NCI-H146 (cell line): ENCODE measurements around the gene TXLNB.
A peak's percentile ranks its signal among the peaks of the same experiment; 100 is the strongest.

Source experiments
- DNase-seq: peaks from one replicate; lab custom pipeline; 2025; lab: John Stamatoyannopoulos, UW

TXLNB gene

GRCh38 chr6:139270249-139270648 lies 21.5 kb downstream of the TXLNB start:
- no peak for DNase-seq

GRCh38 chr6:139265512-139266190 lies 26.1 kb downstream of the TXLNB start:
- DNase-seq, result no peak

- DNase-seq, result peak; percentile 83
Observed at GRCh38 chr6:139262519-139263300, 29.1 kb downstream of the TXLNB start.

- DNase-seq, result no peak
Observed at GRCh38 chr6:139257821-139258398, 33.9 kb downstream of the TXLNB start.

- DNase-seq, result no peak
Observed at GRCh38 chr6:139257291-139257690, 34.5 kb downstream of the TXLNB start.

GRCh38 chr6:139256087-139256486 lies 35.7 kb downstream of the TXLNB start:
- no peak for DNase-seq

GRCh38 chr6:139254196-139254595 lies 37.6 kb downstream of the TXLNB start:
- no peak for DNase-seq

GRCh38 chr6:139253656-139254055 lies 38.1 kb downstream of the TXLNB start:
- DNase-seq, result no peak

- DNase-seq, result no peak
Observed at GRCh38 chr6:139251691-139252390, 40.0 kb downstream of the TXLNB start.

- no peak for DNase-seq
Observed at GRCh38 chr6:139251045-139251690, 40.6 kb downstream of the TXLNB start.

GRCh38 chr6:139250296-139251044 lies 41.3 kb downstream of the TXLNB start:
- peak; percentile 81 for DNase-seq

- no peak for DNase-seq
Observed at GRCh38 chr6:139249395-139249794, 42.4 kb downstream of the TXLNB start.

GRCh38 chr6:139248911-139249310 lies 42.9 kb downstream of the TXLNB start:
- DNase-seq, result no peak

GRCh38 chr6:139247618-139248017 lies 44.2 kb downstream of the TXLNB start:
- DNase-seq, result no peak

GRCh38 chr6:139243536-139243935 lies 48.3 kb downstream of the TXLNB start:
- no peak for DNase-seq

- no peak for DNase-seq
Observed at GRCh38 chr6:139242457-139243240, 49.1 kb downstream of the TXLNB start.

GRCh38 chr6:139240161-139241010 lies 51.4 kb downstream of the TXLNB start:
- DNase-seq, result no peak

GRCh38 chr6:139239064-139239463 lies 52.7 kb downstream of the TXLNB start:
- no peak for DNase-seq

- peak; percentile 34 for DNase-seq
Observed at GRCh38 chr6:139236105-139236504, 55.7 kb downstream of the TXLNB start.

GRCh38 chr6:139235661-139236060 lies 56.1 kb downstream of the TXLNB start:
- DNase-seq, result no peak
